Right atrium auricular region (tissue), 2 donors: ENCODE data around the gene KCNMA1. TPM values are rescaled to one million over a fixed set of nuclear protein-coding genes. Genes with fewer than 3 reads are reported as not detected.

Source experiments
- DNase-seq: peaks from one replicate; pipeline ENCODE4 v3.0.0-alpha.2; 2019; ENCODE audit warnings: low spot score
- H3K27ac ChIP-seq, 2 donors: fragments of 200-600 bp; sonication (generic); 1 replicate in 1 of 2; 2 replicates in 1 of 2; pipeline ENCODE4 v1.5.1; 2016 to 2019
- H3K27me3 ChIP-seq, 2 donors: fragments of 200-600 bp; sonication (generic); one replicate each; pipeline versions ENCODE4 v1.5.1 to v1.6.0; 2017 to 2019
- H3K36me3 ChIP-seq: fragments of 200-600 bp; sonication (generic); one replicate; pipeline ENCODE4 v1.5.1; 2016
- H3K4me1 ChIP-seq, 2 donors: fragments of 200-600 bp; sonication (generic); one replicate each; pipeline versions ENCODE4 v1.5.1 to v1.6.0; 2017 to 2019
- H3K4me3 ChIP-seq, 2 donors: fragments of 200-600 bp; sonication (generic); 1 replicate in 1 of 2; 2 replicates in 1 of 2; pipeline ENCODE4 v1.5.1; 2017 to 2019; ENCODE audit warnings: mild to moderate bottlenecking in 1 of 2, moderate library complexity in 1 of 2
- H3K9me3 ChIP-seq, 2 donors: fragments of 200-600 bp; sonication (generic); one replicate each; pipeline ENCODE4 v1.5.1; 2019
- CTCF ChIP-seq, 2 donors: fragments of 200-600 bp; sonication (generic); IDR thresholded peaks; one replicate each; pipeline ENCODE4 v1.5.1; 2019; ENCODE audit warnings: antibody characterized with exemption in 2 of 2
- total RNA-seq, 2 donors: library from RNA; depleted of rRNA; stranded (reverse); fragments of >200 nt; gene quantifications; one replicate each; pipeline ENCODE4 v1.1.0, GENCODE V29; 2016

The KCNMA1 gene
- total RNA-seq, 2 donors from 2014 or later = 2.3 to 3.5 TPM

- no peaks in the 10 kb centered on the region for H3K4me1 ChIP-seq
- no peak overlapping the region for H3K4me3 ChIP-seq
- H3K9me3 ChIP-seq = no peaks in the 10 kb centered on the region
- no peaks in the 10 kb centered on the region for H3K36me3 ChIP-seq
- no peaks in the 10 kb centered on the region for H3K27me3 ChIP-seq
- no peak for TF ChIP-seq CTCF (IDR thresholded peaks at IDR 0.05)
- DNase-seq = no peak
- no peak overlapping the region for H3K27ac ChIP-seq
These were observed 162.1 kb downstream of the KCNMA1 start for GRCh38 chr10:77475522-77475921.

GRCh38 chr10:77474939-77475338, 162.7 kb downstream of the KCNMA1 start:
- H3K36me3 ChIP-seq = no peaks in the 10 kb centered on the region
- H3K9me3 ChIP-seq = no peaks in the 10 kb centered on the region
- H3K4me1 ChIP-seq = no peaks in the 10 kb centered on the region
- H3K27ac ChIP-seq = no peak overlapping the region
- no peak for DNase-seq
- H3K4me3 ChIP-seq = no peak overlapping the region
- TF ChIP-seq CTCF (IDR thresholded peaks at IDR 0.05) = no peak
- no peaks in the 10 kb centered on the region for H3K27me3 ChIP-seq

GRCh38 chr10:77474386-77474785, 163.2 kb downstream of the KCNMA1 start:
- Histone ChIP-seq H3K4me1 (no peaks in the 10 kb centered on the region), H3K36me3 (no peaks in the 10 kb centered on the region), H3K9me3 (no peaks in the 10 kb centered on the region), H3K4me3 (no peak overlapping the region), H3K27ac (no peak overlapping the region), H3K27me3 (no peaks in the 10 kb centered on the region)
- no peak for TF ChIP-seq CTCF (IDR thresholded peaks at IDR 0.05)
- DNase-seq = no peak

GRCh38 chr10:77472146-77472545, 165.5 kb downstream of the KCNMA1 start:
- no peak overlapping the region for H3K4me3 ChIP-seq
- no peaks in the 10 kb centered on the region for H3K36me3 ChIP-seq
- no peaks in the 10 kb centered on the region for H3K4me1 ChIP-seq
- DNase-seq = no peak
- no peak for TF ChIP-seq CTCF (IDR thresholded peaks at IDR 0.05)
- H3K27ac ChIP-seq = no peak overlapping the region
- H3K27me3 ChIP-seq = no peaks in the 10 kb centered on the region
- H3K9me3 ChIP-seq = no peaks in the 10 kb centered on the region

- DNase-seq = no peak
- no peaks in the 10 kb centered on the region for H3K36me3 ChIP-seq
- no peaks in the 10 kb centered on the region for H3K4me1 ChIP-seq
- H3K4me3 ChIP-seq = no peak overlapping the region
- H3K27ac ChIP-seq = no peak overlapping the region
- no peaks in the 10 kb centered on the region for H3K9me3 ChIP-seq
- no peak for TF ChIP-seq CTCF (IDR thresholded peaks at IDR 0.05)
- H3K27me3 ChIP-seq = no peaks in the 10 kb centered on the region
These were observed 166.5 kb downstream of the KCNMA1 start for GRCh38 chr10:77471069-77471536.

GRCh38 chr10:77467422-77467963, 170.1 kb downstream of the KCNMA1 start:
- Histone ChIP-seq H3K4me1 (no peaks in the 10 kb centered on the region), H3K27me3 (no peaks in the 10 kb centered on the region), H3K9me3 (no peaks in the 10 kb centered on the region), H3K4me3 (no peak overlapping the region), H3K36me3 (no peaks in the 10 kb centered on the region), H3K27ac (no peak overlapping the region)
- no peak for TF ChIP-seq CTCF (IDR thresholded peaks at IDR 0.05)
- DNase-seq = no peak
